Thyroid gland (tissue), 4 donors: Measurements from ENCODE around the gene SLX4.

Experiments
- CTCF ChIP-seq, 6 experiments: fragments of 200-600 bp in 3 of 6; fragments of 450-650 bp in 3 of 6; sonication (generic) in 3 of 6; IDR thresholded peaks; one replicate each; pipeline ENCODE4 v1.5.1; 2016 to 2019; ENCODE audit warnings: antibody characterized with exemption in 6 of 6, mild to moderate bottlenecking in 2 of 6, inconsistent platforms in 1 of 6, moderate library complexity in 1 of 6
- POLR2A ChIP-seq, 2 donors: fragments of 450-650 bp; IDR thresholded peaks; one replicate each; pipeline ENCODE4 v1.6.1; 2017; ENCODE audit warnings: antibody characterized with exemption in 2 of 2, mild to moderate bottlenecking in 2 of 2, moderate library complexity in 1 of 2

GRCh38 chr16:3536851-3537250 lies 74.6 kb downstream of the SLX4 start:
- TF ChIP-seq POLR2A (IDR thresholded peaks at IDR 0.05) (no peak), CTCF (IDR thresholded peaks at IDR 0.05) (no peak)
